ENCODE measurements around the gene UNC5C. TPM values are rescaled to one million over a fixed set of nuclear protein-coding genes. Genes with fewer than 3 reads are reported as not detected.

The UNC5C gene
- total and polyA plus RNA-seq, 2 of the 8 experiments (the other 6 are each of a cell fraction or from before 2014, with no cell fraction given): 0.30 to 1.3 TPM

DNA sequence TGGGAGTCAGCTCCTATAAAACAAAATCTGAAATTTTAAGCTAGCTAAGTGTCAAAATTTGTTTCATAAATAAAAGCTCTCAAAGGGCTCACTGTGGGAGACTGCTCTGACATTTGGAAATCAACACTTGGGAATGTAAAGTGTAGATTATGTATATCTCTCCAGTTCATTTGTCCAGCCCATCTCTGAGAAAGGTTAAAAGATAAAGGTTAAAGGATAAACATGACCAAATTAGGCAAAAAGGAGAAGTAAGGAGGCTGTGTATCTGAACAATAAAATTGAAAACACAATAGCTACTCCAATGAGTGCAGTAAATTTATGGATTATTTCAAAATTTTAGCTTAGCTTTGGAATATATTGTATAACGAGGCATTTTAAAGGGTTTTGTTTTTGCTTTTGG is 304.9 kb downstream of the UNC5C start:
- Histone ChIP-seq H2AK5ac (ENCODE audit: low read depth, low read length) (no peak overlapping the region), H2BK12ac (ENCODE audit: low read depth, low read length) (no peak overlapping the region), H4K20me1 (replicated peaks in 1 of 2; ENCODE audit: control insufficient read depth in 1 of 2, insufficient read depth in 2 of 2, low read length in 2 of 2) (no peaks in the 10 kb centered on the region), H3K4me2 (ENCODE audit: insufficient read depth in 1 of 2, low read depth in 2 of 2, low read length in 2 of 2) (no peak overlapping the region), H2BK5ac (ENCODE audit: low read depth, low read length) (no peak overlapping the region), H3K4me3 (ENCODE audit: extremely low read depth in 1 of 4, insufficient read depth in 2 of 4, low read depth in 3 of 4, low read length in 4 of 4) (no peak overlapping the region), H3K9me3 (ENCODE audit: insufficient read depth in 2 of 2, low read depth in 1 of 2, low read length in 1 of 2) (no peaks in the 10 kb centered on the region), H4K5ac (ENCODE audit: insufficient read length, low read depth, low read length) (no peak overlapping the region), H3K36me3 (ENCODE audit: control insufficient read depth in 2 of 4, insufficient read depth in 4 of 4, low read length in 3 of 4) (no peaks in the 10 kb centered on the region), H4K91ac (replicated peaks; ENCODE audit: insufficient read length, low read length) (no peak overlapping the region), H2AFZ (ENCODE audit: low read length) (no peak overlapping the region), H2BK120ac (replicated peaks; ENCODE audit: low read depth, low read length) (no peak overlapping the region), H3K79me2 (ENCODE audit: control insufficient read depth in 1 of 2, insufficient read depth in 2 of 2, low read length in 2 of 2) (no peaks in the 10 kb centered on the region), H3K9ac (replicated peaks in 1 of 4; ENCODE audit: extremely low read depth in 1 of 4, low read depth in 3 of 4, low read length in 3 of 4) (no peak overlapping the region), H3K4me1 (replicated peaks in 1 of 4; ENCODE audit: control insufficient read depth in 3 of 4, insufficient read depth in 4 of 4, low read length in 3 of 4) (no peaks in the 10 kb centered on the region), H3K23ac (ENCODE audit: insufficient read length) (no peak overlapping the region), H3K4ac (replicated peaks; ENCODE audit: insufficient read length, low read depth, low read length) (no peak overlapping the region), H3K27me3 (replicated peaks in 1 of 4; ENCODE audit: control insufficient read depth in 3 of 4, extremely low read depth in 1 of 4, insufficient read depth in 3 of 4, low read length in 3 of 4) (no peaks in the 10 kb centered on the region), H3K27ac (ENCODE audit: low read depth, low read length) (no peak overlapping the region), H3K56ac (replicated peaks; ENCODE audit: insufficient read length, low read depth, low read length) (no peak overlapping the region), H2BK20ac (ENCODE audit: low read length) (no peak overlapping the region), H3K79me1 (ENCODE audit: low read depth, low read length) (no peaks in the 10 kb centered on the region), H4K8ac (ENCODE audit: extremely low read depth, insufficient read depth, low read length) (no peak overlapping the region), H3K14ac (ENCODE audit: insufficient read length) (no peak overlapping the region), H3K23me2 (ENCODE audit: low read depth, low read length) (no peaks in the 10 kb centered on the region), H3K18ac (ENCODE audit: extremely low read depth, low read length) (no peak overlapping the region), H2BK15ac (ENCODE audit: low read length) (no peak overlapping the region)
- CTCF ChIA-PET (ENCODE audit: partially characterized antibody): no interaction called here
- WGBS, 2 experiments (ENCODE audit: extremely low coverage in 1 of 2, insufficient coverage in 1 of 2, insufficient read length in 1 of 2, insufficient replicate concordance in 2 of 2, low coverage in 1 of 2, low lambda C conversion rate in 2 of 2, missing lambda C conversion rate in 1 of 2): 86% methylated on average over 1 of the region's 1 CpG; no CpG with 5 or more reads in 1 of the 2 experiments
- DNase-seq (ENCODE audit: low read depth in 1 of 2, low spot score in 2 of 2) (no peak), FAIRE-seq (no peak)
- POLR2A ChIA-PET (ENCODE audit: partially characterized antibody): no interaction called here
- TF ChIP-seq, protein P1, sequence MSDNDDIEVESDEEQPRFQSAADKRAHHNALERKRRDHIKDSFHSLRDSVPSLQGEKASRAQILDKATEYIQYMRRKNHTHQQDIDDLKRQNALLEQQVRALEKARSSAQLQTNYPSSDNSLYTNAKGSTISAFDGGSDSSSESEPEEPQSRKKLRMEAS (IDR thresholded peaks at IDR 0.05): no peak
- TF ChIP-seq ZNF274 (IDR thresholded peaks at IDR 0.05; ENCODE audit: borderline replicate concordance, extremely low read depth, low read length) (no peak), SP1 (IDR thresholded peaks at IDR 0.05; ENCODE audit: low read depth, low read length) (no peak)
